Breast epithelium (tissue), 3 donors: ENCODE data around the gene SEMA3E.
"Not testable (repeated sequence)": the region's sequence is repeated elsewhere in the genome, so short reads cannot be mapped to it uniquely, and the experiment has no call there.

Experiments
- POLR2A ChIP-seq: fragments of 450-650 bp; IDR thresholded peaks from one replicate; pipeline ENCODE4 v1.6.1; 2016; ENCODE audit warnings: antibody characterized with exemption, mild to moderate bottlenecking, moderate library complexity
- POLR2AphosphoS5 ChIP-seq, 3 donors: sonication (generic); formaldehyde crosslinking; IDR thresholded peaks; one replicate each; pipeline ENCODE4 v1.6.1; 2017; ENCODE audit warnings: antibody characterized with exemption in 3 of 3
- TF ChIP-seq, protein P1 (sequence below), 3 donors: fragments of 450-650 bp; IDR thresholded peaks; one replicate each; pipeline ENCODE4 v1.5.1; 2016 to 2017; ENCODE audit warnings: antibody characterized with exemption in 3 of 3, mild to moderate bottlenecking in 3 of 3, moderate library complexity in 3 of 3

DNA sequence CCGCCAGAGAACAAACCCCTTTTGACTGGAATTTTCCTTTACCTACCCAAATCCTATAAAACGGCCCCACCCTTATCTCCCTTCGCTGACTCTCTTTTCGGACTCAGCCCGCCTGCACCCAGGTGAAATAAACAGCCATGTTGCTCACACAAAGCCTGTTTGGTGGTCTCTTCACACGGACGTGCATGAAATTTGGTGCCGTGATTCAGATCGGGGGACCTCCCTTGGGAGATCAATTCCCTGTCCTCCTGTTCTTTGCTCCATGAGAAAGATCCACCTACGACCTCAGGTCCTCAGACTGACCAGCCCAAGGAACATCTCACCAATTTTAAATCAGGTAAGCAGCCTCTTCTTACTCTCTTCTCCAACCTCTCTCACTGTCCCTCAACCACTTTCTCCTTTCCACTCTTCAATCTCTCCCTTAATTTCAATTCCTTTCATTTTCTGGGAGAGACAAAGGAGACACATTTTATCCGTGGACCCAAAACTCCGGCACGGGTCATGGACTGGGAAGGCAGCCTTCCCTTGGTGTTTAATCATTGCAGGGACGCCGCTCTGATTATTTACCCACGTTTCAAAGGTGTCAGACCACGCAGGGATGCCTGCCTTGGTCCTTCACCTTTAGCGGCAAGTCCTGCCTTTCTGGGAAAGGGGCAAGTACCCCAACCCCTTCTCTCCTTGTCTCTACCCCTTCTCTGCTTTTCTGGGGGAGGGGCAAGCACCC lies 188.8 kb downstream of the SEMA3E start:
- TF ChIP-seq POLR2A; POLR2AphosphoS5 (IDR thresholded peaks at IDR 0.05): not testable (repeated sequence)
- TF ChIP-seq, protein P1, sequence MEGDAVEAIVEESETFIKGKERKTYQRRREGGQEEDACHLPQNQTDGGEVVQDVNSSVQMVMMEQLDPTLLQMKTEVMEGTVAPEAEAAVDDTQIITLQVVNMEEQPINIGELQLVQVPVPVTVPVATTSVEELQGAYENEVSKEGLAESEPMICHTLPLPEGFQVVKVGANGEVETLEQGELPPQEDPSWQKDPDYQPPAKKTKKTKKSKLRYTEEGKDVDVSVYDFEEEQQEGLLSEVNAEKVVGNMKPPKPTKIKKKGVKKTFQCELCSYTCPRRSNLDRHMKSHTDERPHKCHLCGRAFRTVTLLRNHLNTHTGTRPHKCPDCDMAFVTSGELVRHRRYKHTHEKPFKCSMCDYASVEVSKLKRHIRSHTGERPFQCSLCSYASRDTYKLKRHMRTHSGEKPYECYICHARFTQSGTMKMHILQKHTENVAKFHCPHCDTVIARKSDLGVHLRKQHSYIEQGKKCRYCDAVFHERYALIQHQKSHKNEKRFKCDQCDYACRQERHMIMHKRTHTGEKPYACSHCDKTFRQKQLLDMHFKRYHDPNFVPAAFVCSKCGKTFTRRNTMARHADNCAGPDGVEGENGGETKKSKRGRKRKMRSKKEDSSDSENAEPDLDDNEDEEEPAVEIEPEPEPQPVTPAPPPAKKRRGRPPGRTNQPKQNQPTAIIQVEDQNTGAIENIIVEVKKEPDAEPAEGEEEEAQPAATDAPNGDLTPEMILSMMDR (IDR thresholded peaks at IDR 0.05) = not testable (repeated sequence)
